Testis (tissue), 3 donors: ENCODE data around the gene ADAMTS4. TPM values are rescaled to one million over a fixed set of nuclear protein-coding genes. Genes with fewer than 3 reads are reported as not detected.

Experiments used
- DNase-seq: peaks from one replicate; pipeline ENCODE4 v3.0.0-alpha.2; 2019
- H3K27ac ChIP-seq, 2 donors: fragments of 200-600 bp; sonication (generic); one replicate each; pipeline ENCODE4 v1.5.1; 2019
- H3K27me3 ChIP-seq: fragments of 200-600 bp; sonication (generic); one replicate; pipeline ENCODE4 v1.5.1; 2019
- H3K36me3 ChIP-seq: fragments of 200-600 bp; sonication (generic); one replicate; pipeline ENCODE4 v1.5.1; 2017; ENCODE audit warnings: low read depth; ENCODE audit errors: missing control alignments
- H3K4me1 ChIP-seq: fragments of 200-600 bp; sonication (generic); one replicate; pipeline ENCODE4 v1.5.1; 2019
- H3K4me3 ChIP-seq, 2 donors: fragments of 200-600 bp; sonication (generic); one replicate each; pipeline ENCODE4 v1.5.1; 2017 to 2019
- H3K9me3 ChIP-seq: fragments of 200-600 bp; sonication (generic); one replicate; pipeline ENCODE4 v1.5.1; 2017
- CTCF ChIP-seq, 3 experiments: fragments of 450-650 bp in 2 of 3; fragments of 200-600 bp in 1 of 3; sonication (generic) in 1 of 3; IDR thresholded peaks; one replicate each; pipeline ENCODE4 v1.5.1; 2016 to 2019; ENCODE audit warnings: antibody characterized with exemption in 3 of 3, mild to moderate bottlenecking in 2 of 3, moderate library complexity in 1 of 3
- POLR2A ChIP-seq: fragments of 450-650 bp; IDR thresholded peaks from one replicate; pipeline ENCODE4 v1.6.1; 2017; ENCODE audit warnings: antibody characterized with exemption, mild to moderate bottlenecking, moderate library complexity
- WGBS, 2 donors: methylation state at CpG; one replicate each; pipeline ENCODE4 v1.1.5; 2018; 5-methylcytosine and 5-hydroxymethylcytosine counted together
- intact Hi-C: fragments of 100-400 bp; cut with DNase I; formaldehyde crosslinking; loops from one replicate; pipeline ENCODE4 v1.15.1; 2023; ENCODE audit warnings: low total_unique reads
- polyA plus RNA-seq: library from polyadenylated mRNA; stranded (reverse); fragments of 350-450 nt; fragmentation: Illumina TruSeq; extraction: RNeasy Lipid Tissue Mini Kit (QIAGEN cat#74804); gene quantifications from one replicate; pipeline ENCODE4 v1.2.3, GENCODE V29; 2014; ENCODE audit warnings: low read depth, low replicate concordance; ENCODE audit not compliant: insufficient read depth
- total RNA-seq, 2 donors: library from RNA; depleted of rRNA; stranded (reverse); fragments of >200 nt; gene quantifications; one replicate each; pipeline ENCODE4 v1.2.3, GENCODE V29; 2016

Gene ADAMTS4
- total and polyA plus RNA-seq, 3 donors from 2014 or later = 2.4 to 3.2 (median 2.7) TPM

- no peak for DNase-seq
- Histone ChIP-seq H3K9me3 (no peaks in the 10 kb centered on the region), H3K27ac (peak overlapping the region; percentile 91 to 95), H3K27me3 (no peaks in the 10 kb centered on the region), H3K4me3 (peak overlapping the region; percentile 80 to 86), H3K4me1 (peaks cover 19% of the 10 kb centered on the region), H3K36me3 (no peaks in the 10 kb centered on the region)
- no peak for TF ChIP-seq CTCF (IDR thresholded peaks at IDR 0.05)
- no peak for TF ChIP-seq POLR2A
- intact Hi-C loops = no loop called here
- WGBS, 2 donors = 10 to 11% methylated on average over 17 of the region's 17 CpGs
Observed at GRCh38 chr1:161176468-161177111, 22.3 kb downstream of the ADAMTS4 start.

GRCh38 chr1:161175771-161176453 lies 22.9 kb downstream of the ADAMTS4 start:
- DNase-seq = no peak
- no peak for TF ChIP-seq POLR2A
- no peak for TF ChIP-seq CTCF (IDR thresholded peaks at IDR 0.05)
- Histone ChIP-seq H3K27me3 (no peaks in the 10 kb centered on the region), H3K27ac (peak overlapping the region in 1 of 2 donors; percentile 24), H3K36me3 (no peaks in the 10 kb centered on the region), H3K9me3 (no peaks in the 10 kb centered on the region), H3K4me3 (no peak overlapping the region), H3K4me1 (peaks cover 19% of the 10 kb centered on the region)
- 81 to 86% methylated on average over 9 to 10 of the region's 10 CpGs for WGBS, 2 donors
- intact Hi-C loops = no loop called here

- intact Hi-C loops = no loop called here
- H3K27me3 ChIP-seq = no peaks in the 10 kb centered on the region
- 92 to 95% methylated on average over 11 of the region's 11 CpGs for WGBS, 2 donors
- TF ChIP-seq POLR2A = no peak
- no peak for TF ChIP-seq CTCF (IDR thresholded peaks at IDR 0.05)
- no peak overlapping the region for H3K27ac ChIP-seq
- no peaks in the 10 kb centered on the region for H3K9me3 ChIP-seq
- peaks cover 19% of the 10 kb centered on the region for H3K4me1 ChIP-seq
- H3K4me3 ChIP-seq = no peak overlapping the region
- no peaks in the 10 kb centered on the region for H3K36me3 ChIP-seq
- no peak for DNase-seq
Observed at GRCh38 chr1:161174911-161175310, 23.9 kb downstream of the ADAMTS4 start.

GRCh38 chr1:161173711-161174110 lies 25.1 kb downstream of the ADAMTS4 start:
- Histone ChIP-seq H3K27ac (no peak overlapping the region), H3K4me3 (no peak overlapping the region), H3K9me3 (no peaks in the 10 kb centered on the region), H3K4me1 (peaks cover 19% of the 10 kb centered on the region), H3K36me3 (no peaks in the 10 kb centered on the region), H3K27me3 (no peaks in the 10 kb centered on the region)
- whole genome bisulfite sequencing, 2 donors = 94 to 95% methylated on average over 11 of the region's 11 CpGs
- no peak for TF ChIP-seq POLR2A
- TF ChIP-seq CTCF (IDR thresholded peaks at IDR 0.05) = no peak
- no peak for DNase-seq
- intact Hi-C loops = no loop called here
